ENCODE results near the gene CAGE1. TPM values are rescaled to one million over a fixed set of nuclear protein-coding genes. Genes with fewer than 3 reads are reported as not detected.
A peak's percentile ranks its signal among the peaks of the same experiment; 100 is the strongest.
"Not testable (repeated sequence)": the region's sequence is repeated elsewhere in the genome, so short reads cannot be mapped to it uniquely, and the experiment has no call there.

Gene CAGE1
- total and polyA plus RNA-seq, 8 donors = 0.08 to 0.16 (median 0.10) TPM; not detected in 4

DNA sequence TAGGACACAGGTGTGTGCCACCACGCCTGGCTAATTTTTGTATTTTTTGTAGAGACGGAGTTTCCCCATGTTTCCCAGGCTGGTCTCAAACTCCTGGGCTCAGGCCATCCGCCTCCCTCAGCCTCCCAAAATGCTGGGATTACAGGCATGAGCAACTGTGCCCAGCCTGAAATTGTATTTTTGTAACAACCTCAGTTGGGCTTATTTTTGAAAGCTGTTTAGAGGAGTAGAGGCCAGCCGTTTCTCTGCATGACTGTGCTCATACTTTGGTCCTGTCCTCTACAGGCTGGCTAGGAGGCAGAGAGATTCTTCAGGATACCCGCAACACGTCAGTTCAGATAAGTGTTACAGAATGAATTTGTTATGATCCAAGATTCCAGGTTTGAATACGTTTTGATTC is 22.1 kb downstream of the CAGE1 start:
- intact Hi-C loops (cut with DNase I) = no loop called here
- H3K4me3 ChIP-seq = no peak overlapping the region
- H3K27me3 ChIP-seq = no peaks in the 10 kb centered on the region
- no peak for DNase-seq
- H3K9me3 ChIP-seq = no peaks in the 10 kb centered on the region
- H3K27ac ChIP-seq = no peak overlapping the region
- no peaks in the 10 kb centered on the region for H3K4me1 ChIP-seq
- TF ChIP-seq, protein P1, sequence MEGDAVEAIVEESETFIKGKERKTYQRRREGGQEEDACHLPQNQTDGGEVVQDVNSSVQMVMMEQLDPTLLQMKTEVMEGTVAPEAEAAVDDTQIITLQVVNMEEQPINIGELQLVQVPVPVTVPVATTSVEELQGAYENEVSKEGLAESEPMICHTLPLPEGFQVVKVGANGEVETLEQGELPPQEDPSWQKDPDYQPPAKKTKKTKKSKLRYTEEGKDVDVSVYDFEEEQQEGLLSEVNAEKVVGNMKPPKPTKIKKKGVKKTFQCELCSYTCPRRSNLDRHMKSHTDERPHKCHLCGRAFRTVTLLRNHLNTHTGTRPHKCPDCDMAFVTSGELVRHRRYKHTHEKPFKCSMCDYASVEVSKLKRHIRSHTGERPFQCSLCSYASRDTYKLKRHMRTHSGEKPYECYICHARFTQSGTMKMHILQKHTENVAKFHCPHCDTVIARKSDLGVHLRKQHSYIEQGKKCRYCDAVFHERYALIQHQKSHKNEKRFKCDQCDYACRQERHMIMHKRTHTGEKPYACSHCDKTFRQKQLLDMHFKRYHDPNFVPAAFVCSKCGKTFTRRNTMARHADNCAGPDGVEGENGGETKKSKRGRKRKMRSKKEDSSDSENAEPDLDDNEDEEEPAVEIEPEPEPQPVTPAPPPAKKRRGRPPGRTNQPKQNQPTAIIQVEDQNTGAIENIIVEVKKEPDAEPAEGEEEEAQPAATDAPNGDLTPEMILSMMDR (IDR thresholded peaks at IDR 0.05) = no peak
- no peaks in the 10 kb centered on the region for H3K36me3 ChIP-seq
- ATAC-seq = no peak

GRCh38 chr6:7351916-7352315 is 37.6 kb downstream of the CAGE1 start:
- DNase-seq; H3K27me3 ChIP-seq; ATAC-seq; H3K4me1 ChIP-seq; H3K27ac ChIP-seq; H3K4me3 ChIP-seq; intact Hi-C loops (cut with DNase I); H3K9me3 ChIP-seq; H3K36me3 ChIP-seq: not testable (repeated sequence)

DNA sequence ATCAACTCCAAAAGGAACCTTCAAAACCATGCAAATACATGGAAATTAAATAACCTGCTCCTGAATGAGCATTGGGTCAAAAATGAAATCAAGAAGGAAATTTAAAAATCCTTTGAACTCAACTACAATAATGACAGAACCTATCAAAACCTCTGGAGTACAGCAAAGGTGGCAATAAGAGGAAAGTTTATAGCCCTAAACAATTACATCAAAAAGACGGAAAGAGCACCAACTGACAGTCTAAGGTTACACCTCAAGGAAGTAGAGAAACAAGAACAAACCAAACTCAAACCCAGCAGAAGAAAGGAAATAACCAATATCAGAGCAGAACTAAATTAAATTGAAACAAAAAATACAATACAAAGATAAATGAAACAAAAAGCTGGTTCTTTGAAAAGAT is 39.0 kb downstream of the CAGE1 start:
- ATAC-seq; H3K27ac ChIP-seq; DNase-seq; H3K27me3 ChIP-seq; H3K9me3 ChIP-seq; H3K36me3 ChIP-seq; H3K4me1 ChIP-seq; intact Hi-C loops (cut with DNase I); H3K4me3 ChIP-seq: not testable (repeated sequence)

DNA sequence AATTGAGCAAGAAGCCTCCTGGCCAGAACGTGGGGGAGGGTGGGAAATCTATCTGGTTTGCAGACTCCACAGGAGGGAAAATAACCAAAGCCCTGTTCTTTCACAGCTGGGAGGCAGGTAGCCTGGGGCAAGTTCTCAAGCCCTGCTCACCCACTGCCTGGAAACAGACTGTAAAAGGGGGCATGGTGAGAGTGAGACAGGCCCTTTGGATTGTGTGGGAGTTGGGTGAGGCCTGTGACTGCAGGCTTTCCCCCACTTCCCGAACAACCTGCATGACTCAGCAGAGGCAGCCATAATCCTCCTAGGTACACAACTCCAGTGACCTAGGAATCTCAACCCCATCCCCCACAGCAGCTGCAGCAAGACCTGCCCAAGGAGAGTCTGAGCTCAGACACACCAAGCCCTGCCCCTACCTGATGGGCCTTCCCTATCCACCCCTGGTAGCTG is 42.0 kb downstream of the CAGE1 start:
- DNase-seq; ATAC-seq; H3K27ac ChIP-seq; H3K4me1 ChIP-seq; H3K4me3 ChIP-seq; H3K36me3 ChIP-seq; H3K27me3 ChIP-seq; intact Hi-C loops (cut with DNase I); H3K9me3 ChIP-seq: not testable (repeated sequence)

- H3K9me3 ChIP-seq; intact Hi-C loops (cut with DNase I); H3K4me1 ChIP-seq; H3K36me3 ChIP-seq; ATAC-seq; H3K4me3 ChIP-seq; H3K27ac ChIP-seq; H3K27me3 ChIP-seq; DNase-seq: not testable (repeated sequence)
Measured at GRCh38 chr6:7344773-7345450, 44.6 kb downstream of the CAGE1 start.

DNA sequence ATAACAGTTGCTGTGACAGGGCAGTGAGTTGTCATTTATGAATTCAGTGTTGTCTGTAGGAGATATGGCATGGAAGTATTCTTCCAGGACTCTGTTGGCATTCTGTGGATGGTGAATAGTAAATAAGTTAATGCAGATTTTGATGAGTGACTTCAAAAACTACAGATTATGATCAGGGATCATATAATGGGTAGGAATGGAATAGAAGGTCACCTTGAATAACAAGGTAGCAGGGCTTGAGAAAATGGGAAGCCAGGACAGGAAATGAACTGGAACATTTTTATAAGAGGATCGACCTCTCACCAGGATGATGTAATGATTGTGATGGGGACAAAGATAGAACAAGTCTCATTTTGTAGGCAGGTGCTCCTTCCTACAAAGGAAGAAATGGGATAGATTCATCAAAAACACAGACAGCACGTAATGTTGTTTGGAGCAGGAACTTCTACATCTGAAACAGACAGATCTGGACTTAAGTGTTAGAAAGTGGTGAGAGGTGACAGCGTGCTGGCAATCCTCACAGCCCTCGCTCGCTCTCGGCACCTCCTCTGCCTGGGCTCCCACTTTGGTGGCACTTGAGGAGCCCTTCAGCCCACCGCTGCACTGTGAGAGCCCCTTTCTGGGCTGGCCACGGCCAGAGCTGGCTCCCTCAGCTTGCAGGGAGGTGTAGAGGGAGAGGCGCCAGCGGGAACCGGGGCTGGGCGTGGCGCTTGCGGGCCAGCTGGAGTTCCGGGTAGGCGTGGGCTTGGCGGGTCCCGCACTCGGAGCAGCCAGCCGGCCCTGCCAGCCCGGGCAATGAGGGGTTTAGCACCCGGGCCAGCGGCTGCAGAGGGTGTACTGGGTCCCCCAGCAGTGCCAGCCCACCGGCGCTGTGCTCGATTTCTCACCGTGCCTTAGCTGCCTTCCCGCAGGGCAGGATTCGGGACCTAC is 45.7 kb downstream of the CAGE1 start:
- no peak overlapping the region for H3K4me3 ChIP-seq
- H3K4me1 ChIP-seq = no peaks in the 10 kb centered on the region
- H3K27me3 ChIP-seq = no peaks in the 10 kb centered on the region
- ATAC-seq = no peak
- TF ChIP-seq, protein P1 (IDR thresholded peaks at IDR 0.05) = no peak
- no peak overlapping the region for H3K27ac ChIP-seq
- no peaks in the 10 kb centered on the region for H3K36me3 ChIP-seq
- intact Hi-C loops (cut with DNase I) = no loop called here
- DNase-seq = peak in 1 of 4 donors; percentile 73
- no peaks in the 10 kb centered on the region for H3K9me3 ChIP-seq

- ATAC-seq (no peak), DNase-seq (no peak)
- H3K9me3 ChIP-seq = no peaks in the 10 kb centered on the region
- no peaks in the 10 kb centered on the region for H3K27me3 ChIP-seq
- TF ChIP-seq, protein P1 (IDR thresholded peaks at IDR 0.05) = no peak
- no peaks in the 10 kb centered on the region for H3K4me1 ChIP-seq
- no peaks in the 10 kb centered on the region for H3K36me3 ChIP-seq
- intact Hi-C loops (cut with DNase I) = no loop called here
- H3K4me3 ChIP-seq = no peak overlapping the region
- no peak overlapping the region for H3K27ac ChIP-seq
Measured at GRCh38 chr6:7341989-7342742, 47.4 kb downstream of the CAGE1 start.
